ENCODE results near the gene LGALS3BP. TPM values are rescaled to one million over a fixed set of nuclear protein-coding genes. Genes with fewer than 3 reads are reported as not detected.
A peak's percentile ranks its signal among the peaks of the same experiment; 100 is the strongest.

LGALS3BP gene
- polyA plus RNA-seq, 3 donors from 2014 or later: 3.4 to 10.2 (median 3.6) TPM

DNA sequence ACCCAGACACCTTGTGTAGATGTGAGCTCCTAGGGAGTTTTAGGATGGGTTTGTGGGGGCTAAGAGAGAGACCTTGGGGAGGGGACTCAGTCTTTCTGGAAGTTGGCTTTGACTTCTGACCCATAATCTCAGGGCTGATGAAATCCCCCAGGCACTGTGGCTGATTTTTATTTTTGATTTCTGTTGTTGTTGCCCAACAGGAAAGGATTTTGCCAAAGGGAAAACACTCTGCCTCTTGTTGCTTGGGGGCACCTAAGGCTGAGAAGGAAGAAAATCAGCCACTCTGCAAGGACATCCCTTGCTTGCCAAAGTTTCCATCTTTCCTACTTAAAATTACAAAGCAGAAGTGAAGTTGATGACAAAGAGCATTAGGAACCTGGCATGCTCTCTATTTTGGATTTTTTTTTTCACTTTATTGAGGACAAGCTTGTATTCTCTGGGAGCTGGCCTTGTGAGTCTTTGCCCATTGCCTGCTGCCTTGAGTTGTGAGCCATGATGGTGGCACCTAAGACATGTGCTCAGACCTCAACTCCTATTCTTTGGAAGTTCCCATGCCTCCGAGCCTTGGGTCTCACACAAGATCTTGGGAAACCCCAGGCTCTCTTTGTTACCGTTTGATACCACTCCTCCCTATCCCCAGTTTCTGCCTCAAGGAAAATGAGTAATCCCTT lies 41.0 kb upstream of the LGALS3BP start:
- H3K4me3 Mint-ChIP-seq: no peak overlapping the region
- H3K36me3 Mint-ChIP-seq: no peaks in the 10 kb centered on the region
- H3K9me3 Mint-ChIP-seq: no peaks in the 10 kb centered on the region
- no peak overlapping the region for H3K27ac Mint-ChIP-seq
- peaks cover 9 to 10% of the 10 kb centered on the region in 2 donors for H3K4me1 Mint-ChIP-seq
- H3K27me3 Mint-ChIP-seq (ENCODE audit: low read depth in 3 of 3): peaks cover 5 to 10% (median 6%) of the 10 kb centered on the region in 3 donors
- DNase-seq: no peak

- Mint-ChIP-seq H3K27ac (no peak overlapping the region), H3K4me3 (no peak overlapping the region), H3K9me3 (no peaks in the 10 kb centered on the region), H3K4me1 (peaks cover 7 to 10% of the 10 kb centered on the region in 2 donors), H3K36me3 (no peaks in the 10 kb centered on the region), H3K27me3 (ENCODE audit: low read depth in 3 of 3) (peaks cover 5 to 10% (median 9%) of the 10 kb centered on the region in 3 donors)
- DNase-seq: peak; percentile 22 to 32 (median 31)
Measured at GRCh38 chr17:79019632-79020584, 40.2 kb upstream of the LGALS3BP start.

- Mint-ChIP-seq H3K9me3 (no peaks in the 10 kb centered on the region), H3K4me1 (peaks cover 4 to 5% of the 10 kb centered on the region in 2 donors), H3K27me3 (ENCODE audit: low read depth in 3 of 3) (peaks cover 2 to 9% (median 8%) of the 10 kb centered on the region in 3 donors), H3K36me3 (no peaks in the 10 kb centered on the region), H3K4me3 (no peak overlapping the region), H3K27ac (no peak overlapping the region)
- no peak for DNase-seq
Measured at GRCh38 chr17:79019261-79019631, 39.5 kb upstream of the LGALS3BP start.

DNA sequence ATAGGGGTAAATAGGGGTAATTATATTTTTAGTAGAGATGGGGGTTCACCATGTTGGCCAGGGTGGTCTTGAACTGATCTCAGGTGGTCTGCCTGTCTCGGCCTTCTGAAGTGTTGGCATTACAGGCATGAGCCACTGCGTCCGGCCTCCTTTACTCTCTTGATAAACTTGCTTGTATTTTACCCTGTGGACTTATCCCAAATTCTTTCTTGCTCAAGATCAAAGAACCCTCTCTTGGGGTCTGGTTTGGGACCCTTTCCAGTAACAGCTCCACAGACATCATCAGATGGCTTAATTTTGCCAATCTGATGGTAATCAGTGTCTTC lies 38.6 kb upstream of the LGALS3BP start:
- Mint-ChIP-seq H3K4me1 (peaks cover 0 to under 1% of the 10 kb centered on the region in 2 donors), H3K9me3 (no peaks in the 10 kb centered on the region), H3K27me3 (ENCODE audit: low read depth in 3 of 3) (peaks cover 2 to 5% (median 4%) of the 10 kb centered on the region in 3 donors), H3K27ac (no peak overlapping the region), H3K4me3 (no peak overlapping the region), H3K36me3 (no peaks in the 10 kb centered on the region)
- no peak for DNase-seq

- Mint-ChIP-seq H3K4me1 (no peaks in the 10 kb centered on the region), H3K27me3 (ENCODE audit: low read depth in 3 of 3) (peaks cover 3 to 5% (median 4%) of the 10 kb centered on the region in 3 donors), H3K27ac (no peak overlapping the region), H3K4me3 (no peak overlapping the region), H3K36me3 (no peaks in the 10 kb centered on the region), H3K9me3 (no peaks in the 10 kb centered on the region)
- DNase-seq: no peak
Measured at GRCh38 chr17:79017546-79018369, 38.0 kb upstream of the LGALS3BP start.

- H3K4me1 Mint-ChIP-seq: peaks cover 8 to 12% of the 10 kb centered on the region in 2 donors
- no peak overlapping the region for H3K4me3 Mint-ChIP-seq
- no peaks in the 10 kb centered on the region for H3K9me3 Mint-ChIP-seq
- H3K27ac Mint-ChIP-seq: no peak overlapping the region
- H3K27me3 Mint-ChIP-seq (ENCODE audit: low read depth in 3 of 3): peaks cover 9 to 20% (median 18%) of the 10 kb centered on the region in 3 donors
- no peaks in the 10 kb centered on the region for H3K36me3 Mint-ChIP-seq
- DNase-seq: no peak
Measured at GRCh38 chr17:79014158-79014758, 34.5 kb upstream of the LGALS3BP start.

- Mint-ChIP-seq H3K4me1 (peaks cover 23 to 26% of the 10 kb centered on the region in 2 donors), H3K27ac (no peak overlapping the region), H3K36me3 (no peaks in the 10 kb centered on the region), H3K9me3 (no peaks in the 10 kb centered on the region), H3K27me3 (ENCODE audit: low read depth in 3 of 3) (peaks cover 20 to 31% (median 23%) of the 10 kb centered on the region in 3 donors), H3K4me3 (no peak overlapping the region)
- no peak for DNase-seq
Measured at GRCh38 chr17:79012563-79013134, 32.9 kb upstream of the LGALS3BP start.

GRCh38 chr17:79011451-79012147 lies 31.9 kb upstream of the LGALS3BP start:
- peaks cover 0 to 3% (median 0%) of the 10 kb centered on the region in 3 donors for H3K36me3 Mint-ChIP-seq
- H3K27ac Mint-ChIP-seq: peak overlapping the region in 1 of 6 donors; percentile 90
- DNase-seq: no peak
- peak overlapping the region in 4 of 5 donors; percentile 86 to 94 (median 92) for H3K4me3 Mint-ChIP-seq
- H3K4me1 Mint-ChIP-seq: peaks cover 33 to 37% of the 10 kb centered on the region in 2 donors
- no peaks in the 10 kb centered on the region for H3K9me3 Mint-ChIP-seq
- H3K27me3 Mint-ChIP-seq (ENCODE audit: low read depth in 3 of 3): peaks cover 18 to 31% (median 23%) of the 10 kb centered on the region in 3 donors

DNA sequence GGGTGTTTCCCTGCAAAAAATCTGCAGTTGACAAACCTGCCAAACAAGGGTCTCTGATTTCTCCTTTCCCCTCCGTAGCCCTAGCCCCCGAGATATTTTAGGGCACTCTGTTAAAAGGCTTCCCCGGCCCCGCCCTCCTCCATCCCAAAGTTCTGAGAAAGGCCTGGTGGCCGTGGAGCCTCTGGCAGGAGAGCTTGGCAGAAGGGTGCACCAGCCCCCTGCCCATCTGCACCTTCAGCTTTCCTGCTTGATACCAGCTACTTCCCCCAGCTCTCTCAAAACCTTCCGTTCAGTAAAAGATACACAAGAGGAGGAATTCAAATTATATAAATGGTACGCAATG lies 30.6 kb upstream of the LGALS3BP start:
- Mint-ChIP-seq H3K27me3 (ENCODE audit: low read depth in 3 of 3) (peaks cover 17 to 30% (median 23%) of the 10 kb centered on the region in 3 donors), H3K4me3 (peak overlapping the region; percentile 86 to 94 (median 91)), H3K27ac (peak overlapping the region; percentile 85 to 95 (median 90)), H3K4me1 (peaks cover 47 to 50% of the 10 kb centered on the region in 2 donors), H3K9me3 (no peaks in the 10 kb centered on the region), H3K36me3 (peaks cover 0 to 3% (median 0%) of the 10 kb centered on the region in 3 donors)
- DNase-seq: no peak

DNA sequence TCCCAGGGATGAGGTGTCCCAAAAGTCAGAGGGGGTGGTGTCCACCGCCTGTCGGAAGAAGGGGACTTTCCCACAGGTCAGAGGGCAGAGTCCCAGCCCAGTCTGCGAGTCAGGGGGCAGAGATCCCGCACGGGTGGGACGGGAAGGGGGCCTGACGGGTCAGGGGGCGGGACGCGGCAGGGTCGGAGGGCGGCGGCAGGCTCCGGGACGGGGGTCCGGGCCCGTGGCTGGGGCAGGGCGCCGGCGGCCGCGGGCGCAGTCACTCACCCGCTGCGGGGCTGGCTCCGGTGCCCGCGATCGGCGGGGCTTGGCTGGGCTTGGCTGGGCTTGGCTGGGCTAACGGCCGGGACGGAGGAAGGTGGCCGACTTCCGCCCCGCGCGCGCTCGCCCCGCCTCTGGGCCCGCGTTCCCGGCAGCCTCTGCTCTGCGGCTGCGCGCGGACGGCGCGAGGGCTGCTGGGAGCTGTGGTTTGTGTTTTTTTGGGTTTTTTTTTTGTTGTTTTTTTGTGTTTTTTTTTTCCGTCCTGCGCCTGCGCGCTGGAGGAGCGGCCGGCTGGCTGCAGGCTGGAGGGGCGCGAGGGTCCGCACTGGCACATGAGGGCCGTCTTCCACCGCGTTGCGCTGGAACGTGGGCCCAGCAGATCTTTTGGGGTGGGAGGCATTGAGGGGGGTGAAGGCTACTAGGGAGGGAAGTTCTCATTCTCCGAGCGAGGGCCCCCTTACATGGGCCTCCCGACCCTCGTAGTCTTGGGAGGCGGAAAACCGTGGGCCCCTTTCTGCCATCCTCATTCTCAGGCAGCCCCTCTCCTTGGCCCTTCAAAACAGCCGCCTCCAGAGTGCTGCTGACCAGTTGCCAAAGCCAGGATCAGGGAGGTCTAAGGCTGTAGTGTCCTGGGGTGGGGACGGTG lies 29.9 kb upstream of the LGALS3BP start, which contains the start of gene CANT1:
TSS of gene CANT1 (minus strand) at position 368 of the 907 bp plus-strand sequence. CDS start 12,142 bp downstream, outside the sequence.
- H3K27me3 Mint-ChIP-seq (ENCODE audit: low read depth in 3 of 3): peaks cover 17 to 30% (median 23%) of the 10 kb centered on the region in 3 donors
- DNase-seq: peak; percentile 84 to 89 (median 87)
- peak within 1 kb of the TSS; percentile 86 to 95 (median 93) for H3K4me3 Mint-ChIP-seq
- H3K4me1 Mint-ChIP-seq: peaks cover 47 to 51% of the 10 kb centered on the region in 2 donors
- H3K9me3 Mint-ChIP-seq: no peaks in the 10 kb centered on the region
- peaks cover 0 to 3% (median 0%) of the 10 kb centered on the region in 3 donors for H3K36me3 Mint-ChIP-seq
- H3K27ac Mint-ChIP-seq: peak within 1 kb of the TSS; percentile 85 to 96 (median 94)

DNA sequence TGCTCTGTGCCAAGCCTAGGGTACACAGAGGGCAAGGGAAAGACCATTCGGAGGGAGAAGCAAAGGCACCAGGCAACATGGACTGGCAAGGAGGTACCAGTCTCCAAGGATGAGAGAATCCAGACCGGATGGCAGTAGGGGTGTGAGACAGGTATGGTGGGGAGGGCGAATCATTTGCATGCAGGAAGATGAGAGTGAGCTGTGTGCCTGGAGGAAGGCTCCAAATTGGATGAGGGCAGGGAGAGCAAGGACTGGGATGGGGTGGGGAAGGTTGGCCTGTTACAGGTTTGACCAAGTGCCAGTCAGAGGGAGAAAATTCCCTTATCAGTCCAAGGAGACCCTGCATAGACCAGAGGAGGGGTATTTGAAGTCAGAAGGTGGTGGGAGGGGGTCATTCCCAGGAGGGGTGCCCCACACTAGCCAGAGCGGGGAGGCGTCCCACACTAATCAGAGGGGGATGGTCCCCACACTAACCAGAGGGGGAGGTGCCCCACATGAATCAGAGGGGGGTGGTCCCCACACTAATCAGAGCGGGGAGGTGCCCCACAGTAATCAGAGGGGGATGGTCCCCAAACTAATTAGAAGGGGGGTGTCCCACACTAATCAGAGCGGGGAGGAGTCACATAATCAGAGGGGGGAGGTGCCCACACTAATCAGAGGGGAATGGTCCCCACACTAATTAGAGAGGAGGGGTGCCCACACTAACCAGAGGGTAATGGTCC lies 29.1 kb upstream of the LGALS3BP start:
- H3K36me3 Mint-ChIP-seq: peaks cover 0 to 3% (median 0%) of the 10 kb centered on the region in 3 donors
- no peaks in the 10 kb centered on the region for H3K9me3 Mint-ChIP-seq
- peak overlapping the region; percentile 81 to 95 (median 93) for H3K4me3 Mint-ChIP-seq
- peaks cover 47 to 51% of the 10 kb centered on the region in 2 donors for H3K4me1 Mint-ChIP-seq
- peaks cover 17 to 30% (median 23%) of the 10 kb centered on the region in 3 donors for H3K27me3 Mint-ChIP-seq (ENCODE audit: low read depth in 3 of 3)
- H3K27ac Mint-ChIP-seq: peak overlapping the region; percentile 80 to 96 (median 92)
- no peak for DNase-seq
